ENCODE data around the gene TPPP. TPM values are rescaled to one million over a fixed set of nuclear protein-coding genes. Genes with fewer than 3 reads are reported as not detected.

Gene TPPP
- total and polyA plus RNA-seq, 2 of the 13 experiments (the other 11 are each of a cell fraction or from before 2014, with no cell fraction given): 0.07 TPM; not detected in 1

- TF ChIP-seq ZHX1 (CRISPR knock-in tag; IDR thresholded peaks at IDR 0.05; ENCODE audit: low read depth) (no peak), ZNF326 (CRISPR knock-in tag; IDR thresholded peaks at IDR 0.05; ENCODE audit: borderline replicate concordance) (peak; percentile 83; the same call in 1 of the 2 replicates), SAP130 (CRISPR knock-in tag; IDR thresholded peaks at IDR 0.05; ENCODE audit: low read depth) (peak; percentile 38; the same call in 1 of the 2 replicates), ZFY (CRISPR knock-in tag; IDR thresholded peaks at IDR 0.05) (peak; percentile 34; the same call in 1 of the 2 replicates), ZNF839 (CRISPR knock-in tag; IDR thresholded peaks at IDR 0.05; ENCODE audit: borderline replicate concordance) (no peak), PHF21A (CRISPR knock-in tag; IDR thresholded peaks at IDR 0.05) (peak; percentile 49; the same call in 1 of the 2 replicates), MBD4 (IDR thresholded peaks at IDR 0.05; ENCODE audit: borderline replicate concordance, low read length) (no peak), ZNF563 (CRISPR knock-in tag; IDR thresholded peaks at IDR 0.05) (no peak), ZNF331 (CRISPR knock-in tag; IDR thresholded peaks at IDR 0.05) (0 out of 2 replicates have a peak, but pooled peaks have one; percentile 20), IRF1 (CRISPR knock-in tag; IDR thresholded peaks at IDR 0.05; ENCODE audit: low read depth) (no peak), ZBTB10 (CRISPR knock-in tag; IDR thresholded peaks at IDR 0.05; ENCODE audit: borderline replicate concordance) (0 out of 2 replicates have a peak, but pooled peaks have one; percentile 35), ATAD3A (CRISPR knock-in tag; IDR thresholded peaks at IDR 0.05) (no peak), PPARG (CRISPR knock-in tag; conservative IDR thresholded peaks at IDR 0.05) (0 out of 2 replicates have a peak, but pooled peaks have one; percentile 22), NRL (CRISPR knock-in tag; IDR thresholded peaks at IDR 0.05; ENCODE audit: borderline replicate concordance) (peak; percentile 78), ZNF619 (CRISPR knock-in tag; IDR thresholded peaks at IDR 0.05) (peak; percentile 72; the same call in 1 of the 2 replicates), KLF9 (CRISPR knock-in tag; IDR thresholded peaks at IDR 0.05; ENCODE audit: low read depth) (peak; percentile 72; the same call in 1 of the 2 replicates), RAD21 (CRISPR knock-in tag; IDR thresholded peaks at IDR 0.05) (peak; percentile 90), ELF1 (CRISPR knock-in tag; IDR thresholded peaks at IDR 0.05) (0 out of 2 replicates have a peak, but pooled peaks have one; percentile 37), ZBTB42 (CRISPR knock-in tag; IDR thresholded peaks at IDR 0.05) (no peak), FOXP4 (CRISPR knock-in tag; IDR thresholded peaks at IDR 0.05) (peak; percentile 32; the same call in 1 of the 2 replicates), ZNF567 (CRISPR knock-in tag; IDR thresholded peaks at IDR 0.05; ENCODE audit: borderline replicate concordance) (0 out of 2 replicates have a peak, but pooled peaks have one; percentile 38)
These were observed 21.5 kb downstream of the TPPP start (continued) for GRCh38 chr5:671459-672328.

Measured in HepG2 (cell line).